ENCODE measurements around the gene MATN4.

MATN4 gene

DNA sequence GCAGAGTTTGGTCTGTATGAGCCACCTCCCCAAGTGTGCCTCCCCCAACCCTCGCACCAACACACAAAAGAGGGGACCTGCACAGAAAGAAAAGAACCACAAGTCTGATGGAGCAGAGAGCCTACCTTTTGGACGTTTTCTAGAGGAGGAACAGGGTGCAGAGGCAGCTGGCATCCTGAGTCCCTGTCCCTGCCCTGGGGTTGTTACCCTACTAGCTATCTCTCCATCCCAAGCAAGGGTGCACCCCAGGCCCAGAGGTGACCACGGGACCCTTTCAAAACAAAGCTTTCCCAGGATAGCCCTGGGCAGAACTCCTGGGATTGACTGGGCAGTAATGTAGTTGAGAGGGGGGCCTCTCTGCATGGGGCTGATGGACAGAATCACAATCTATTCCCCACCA, 9.7 kb upstream of the MATN4 start:
- no peak for DNase-seq (ENCODE audit: extremely low read depth in 1 of 2, low read depth in 1 of 2)

DNA sequence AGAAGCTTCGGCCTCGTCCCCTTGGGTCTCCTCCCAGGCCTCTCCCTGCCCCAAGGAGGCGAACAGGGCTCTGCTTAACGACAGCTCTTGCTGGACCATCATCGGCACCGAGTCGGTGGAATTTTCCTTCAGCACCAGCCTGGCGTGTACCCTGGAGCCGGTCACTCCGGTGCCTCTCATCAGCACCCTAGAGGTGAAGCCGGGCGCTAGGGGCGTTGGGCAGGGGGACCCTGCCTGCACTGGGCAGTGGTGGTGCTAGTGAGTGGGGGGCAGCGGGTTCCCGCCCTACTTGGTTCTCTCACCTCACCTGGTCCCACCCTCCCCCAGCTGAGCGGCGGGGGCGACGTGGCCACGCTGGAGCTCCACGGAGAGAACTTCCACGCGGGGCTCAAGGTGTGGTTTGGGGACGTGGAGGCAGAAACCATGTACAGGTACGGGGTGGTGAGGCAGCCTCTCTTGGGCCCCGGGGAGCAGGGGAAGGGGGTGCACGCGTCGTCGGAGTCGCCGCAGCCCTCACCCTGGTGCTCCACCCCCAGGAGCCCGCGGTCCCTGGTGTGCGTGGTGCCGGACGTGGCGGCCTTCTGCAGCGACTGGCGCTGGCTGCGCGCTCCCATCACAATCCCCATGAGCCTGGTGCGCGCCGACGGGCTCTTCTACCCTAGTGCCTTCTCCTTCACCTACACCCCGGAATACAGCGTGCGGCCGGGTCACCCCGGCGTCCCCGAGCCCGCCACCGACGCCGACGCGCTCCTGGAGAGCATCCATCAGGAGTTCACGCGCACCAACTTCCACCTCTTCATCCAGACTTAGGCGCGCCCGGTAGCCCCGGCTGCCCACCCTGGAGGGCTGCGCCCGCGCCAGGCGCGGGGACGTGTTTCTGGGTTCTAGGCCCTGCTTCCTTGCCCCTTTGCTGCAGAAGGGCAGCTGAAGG, 8.3 kb upstream of the MATN4 start:
- no peak for DNase-seq (ENCODE audit: extremely low read depth in 1 of 2, low read depth in 1 of 2)

DNA sequence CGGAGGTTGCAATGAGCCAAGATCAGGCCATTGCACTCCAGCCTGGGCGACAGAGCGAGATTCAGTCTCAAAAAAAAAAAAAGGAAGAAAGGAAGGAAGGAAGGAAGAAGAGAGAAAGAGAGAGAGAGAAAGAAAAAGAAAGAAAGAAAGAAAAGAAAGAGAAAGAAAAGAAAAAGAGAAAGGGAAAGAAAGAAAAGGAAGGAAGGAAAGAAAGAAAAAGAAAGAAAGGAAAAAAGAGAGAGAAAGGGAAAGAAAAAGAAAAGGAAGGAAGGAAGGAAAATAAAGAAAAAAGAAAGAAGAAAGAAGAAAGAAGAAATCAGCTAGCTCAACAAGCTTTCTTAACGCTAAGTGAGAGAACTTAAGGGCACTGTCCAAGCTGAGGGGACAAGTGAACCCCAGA, 7.6 kb upstream of the MATN4 start:
- no peak for DNase-seq (ENCODE audit: extremely low read depth in 1 of 2, low read depth in 1 of 2)

DNA sequence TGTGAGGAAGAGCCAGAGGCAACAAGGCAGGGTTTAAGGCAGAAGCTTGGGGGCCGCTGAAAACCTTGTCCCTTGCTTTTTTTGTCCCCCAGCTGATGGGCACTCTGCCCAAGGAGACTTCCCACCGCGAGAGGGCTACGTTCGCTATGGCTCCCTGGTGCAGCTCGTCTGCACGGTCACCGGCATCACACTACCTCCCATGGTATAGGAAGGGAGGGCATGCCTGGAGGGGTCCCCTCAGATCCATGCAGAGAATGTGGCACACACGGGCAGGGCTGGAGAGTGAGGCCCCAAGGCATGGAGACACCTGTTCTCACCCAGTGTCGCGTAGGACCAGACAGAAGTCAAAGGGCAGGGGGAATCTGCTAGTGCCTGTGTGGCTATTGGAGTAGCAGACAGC, 5.8 kb upstream of the MATN4 start:
- DNase-seq (ENCODE audit: extremely low read depth in 1 of 2, low read depth in 1 of 2), result no peak

- no peak for DNase-seq (ENCODE audit: extremely low read depth in 1 of 2, low read depth in 1 of 2)
Measured at GRCh38 chr20:45313065-45313695, 5.1 kb upstream of the MATN4 start.

DNA sequence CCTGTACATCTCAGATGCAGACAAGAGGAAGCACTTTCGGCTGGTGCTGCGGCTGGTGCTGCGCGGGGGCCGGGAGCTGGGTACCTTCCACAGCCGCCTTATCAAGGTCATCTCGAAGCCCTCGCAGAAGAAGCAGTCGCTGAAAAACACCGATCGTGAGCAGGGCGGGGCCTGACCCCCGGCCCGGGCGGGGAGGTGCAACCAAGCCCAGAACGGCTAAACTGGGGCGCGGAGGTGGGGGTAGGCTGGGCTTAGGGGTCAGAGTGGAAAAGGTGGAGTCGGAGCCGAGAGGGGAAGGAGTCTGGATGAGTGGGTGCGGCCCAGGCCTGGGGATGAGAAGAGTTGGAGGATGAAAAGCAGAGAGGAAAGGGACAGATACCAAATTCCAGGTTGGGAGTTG, 4.1 kb upstream of the MATN4 start:
- DNase-seq (ENCODE audit: extremely low read depth in 1 of 2, low read depth in 1 of 2), result no peak

DNA sequence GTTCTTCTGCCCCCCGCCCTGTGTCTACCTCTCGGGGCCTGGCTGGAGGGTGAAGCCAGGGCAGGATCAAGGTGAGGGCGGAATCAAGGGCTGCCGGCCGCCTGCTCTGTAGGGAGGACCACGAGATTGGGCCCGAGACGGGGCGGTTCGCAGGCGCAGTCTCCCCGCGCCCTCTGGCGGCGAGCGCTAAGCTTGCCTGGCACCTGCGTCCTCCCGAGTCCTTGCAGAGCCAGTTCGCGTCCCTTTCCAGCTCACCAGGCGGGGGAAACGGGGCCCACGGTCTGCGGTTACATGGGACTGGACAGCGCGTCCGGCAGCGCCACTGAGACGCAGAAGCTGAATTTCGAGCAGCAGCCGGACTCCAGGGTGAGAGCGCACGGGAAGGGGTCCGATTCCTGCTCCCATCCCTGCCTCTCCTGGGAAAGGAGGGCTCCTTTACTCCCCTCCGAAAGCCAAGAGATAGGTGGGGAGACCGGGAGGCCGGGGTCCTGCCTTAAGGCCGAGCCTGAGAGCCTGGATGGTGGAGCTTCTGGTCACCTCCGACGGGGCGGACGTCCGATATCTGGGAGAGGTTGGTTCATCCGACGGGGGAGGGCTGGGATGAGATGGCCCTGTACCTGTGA, 3.6 kb upstream of the MATN4 start:
- peak in 1 of 2 donors; percentile 46 for DNase-seq (ENCODE audit: extremely low read depth in 1 of 2, low read depth in 1 of 2)

- no peak for DNase-seq (ENCODE audit: extremely low read depth in 1 of 2, low read depth in 1 of 2)
Measured at GRCh38 chr20:45309075-45309474, 976 bp upstream of the MATN4 start.

DNA sequence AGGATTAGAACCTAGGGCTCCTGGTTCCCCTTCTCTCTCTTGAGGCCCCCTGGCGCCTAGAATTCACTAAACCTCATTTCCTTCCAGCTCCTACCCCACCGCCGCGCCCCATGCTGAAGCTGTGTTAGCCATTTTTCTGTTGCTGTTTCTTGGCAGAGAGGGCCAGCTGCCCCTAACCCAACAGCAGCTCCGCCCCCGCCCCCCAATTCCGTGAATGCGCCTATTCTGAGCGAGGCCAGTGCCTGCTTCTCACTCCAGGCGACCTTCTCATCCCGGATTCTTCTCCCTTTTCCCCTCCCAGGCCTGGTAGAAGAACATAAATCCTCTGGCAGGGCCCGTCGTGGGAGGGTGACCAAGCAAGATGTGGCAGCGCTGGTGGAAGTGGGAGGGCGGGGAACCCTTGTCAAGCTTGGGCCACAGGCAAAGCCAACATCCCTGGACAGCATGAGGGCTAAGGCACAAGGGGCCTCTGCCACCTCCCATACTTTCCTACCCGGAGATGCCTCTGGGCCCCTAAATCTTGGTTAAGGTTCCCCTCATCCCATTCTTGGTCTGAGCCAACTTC, 941 bp downstream of the MATN4 start:
- DNase-seq (ENCODE audit: extremely low read depth in 1 of 2, low read depth in 1 of 2), result no peak

DNA sequence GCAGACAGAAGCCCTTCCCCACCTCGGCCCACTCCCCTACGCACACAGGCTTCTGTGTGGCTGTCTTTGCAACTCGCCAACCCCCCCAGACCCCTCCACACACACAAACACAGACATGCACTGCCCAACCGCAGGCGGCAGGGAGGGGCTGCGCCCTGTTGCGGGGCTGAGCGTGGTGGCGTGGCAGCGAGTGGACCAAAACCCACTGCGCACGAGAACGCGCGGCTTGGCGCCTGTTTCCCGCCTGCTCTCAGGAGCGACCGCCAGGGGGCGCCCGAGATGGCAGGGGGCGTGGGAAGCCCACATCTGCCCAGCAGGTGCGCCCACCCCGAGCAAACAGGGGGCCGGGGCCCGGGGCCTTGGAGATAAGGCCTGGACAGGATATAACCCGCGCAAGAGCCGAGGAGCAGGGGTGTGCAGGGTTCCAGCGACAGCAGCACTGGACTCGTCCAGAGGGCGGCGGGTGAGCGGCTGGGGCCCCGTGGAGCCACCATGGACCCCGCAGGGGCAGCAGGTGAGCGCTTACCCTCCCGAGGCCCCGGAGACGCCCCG, 1.6 kb downstream of the MATN4 start, which contains the start of gene RBPJL:
TSS of gene RBPJL (plus strand) at position 410 of the 552 bp plus-strand sequence. CDS start at position 493, 83 bp downstream.
- DNase-seq (ENCODE audit: extremely low read depth in 1 of 2, low read depth in 1 of 2), result peak in 1 of 2 donors; percentile 37

DNA sequence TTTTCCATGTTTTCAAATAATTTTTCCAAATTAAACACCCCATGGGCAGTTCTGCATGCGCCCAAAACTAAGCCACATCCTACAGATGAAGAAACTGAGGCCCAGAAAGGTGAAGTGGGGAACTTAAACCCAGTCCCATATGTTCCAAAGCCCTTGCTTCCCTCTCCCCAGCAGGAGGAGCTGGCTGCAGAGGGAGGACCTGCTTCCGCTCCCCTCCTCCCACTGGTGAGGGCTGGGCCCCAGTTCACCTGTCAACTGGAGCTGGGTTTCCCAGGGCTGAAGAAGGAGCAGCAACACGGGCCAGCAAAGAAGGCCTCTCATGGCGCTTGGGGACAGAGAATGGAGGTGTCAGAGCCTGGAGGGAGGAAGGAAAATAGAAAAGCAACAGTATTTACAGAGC, 2.8 kb downstream of the MATN4 start:
- DNase-seq (ENCODE audit: extremely low read depth in 1 of 2, low read depth in 1 of 2), result no peak

GRCh38 chr20:45304464-45304999, 3.6 kb downstream of the MATN4 start:
- DNase-seq (ENCODE audit: extremely low read depth in 1 of 2, low read depth in 1 of 2), result no peak

GRCh38 chr20:45303586-45304463, 4.3 kb downstream of the MATN4 start:
- no peak for DNase-seq (ENCODE audit: extremely low read depth in 1 of 2, low read depth in 1 of 2)

- DNase-seq (ENCODE audit: extremely low read depth in 1 of 2, low read depth in 1 of 2), result no peak
Measured at GRCh38 chr20:45301824-45302271, 6.3 kb downstream of the MATN4 start.

- no peak for DNase-seq (ENCODE audit: extremely low read depth in 1 of 2, low read depth in 1 of 2)
Measured at GRCh38 chr20:45300961-45301360, 7.1 kb downstream of the MATN4 start.

GRCh38 chr20:45299786-45300185, 8.3 kb downstream of the MATN4 start:
- DNase-seq (ENCODE audit: extremely low read depth in 1 of 2, low read depth in 1 of 2), result no peak

DNA sequence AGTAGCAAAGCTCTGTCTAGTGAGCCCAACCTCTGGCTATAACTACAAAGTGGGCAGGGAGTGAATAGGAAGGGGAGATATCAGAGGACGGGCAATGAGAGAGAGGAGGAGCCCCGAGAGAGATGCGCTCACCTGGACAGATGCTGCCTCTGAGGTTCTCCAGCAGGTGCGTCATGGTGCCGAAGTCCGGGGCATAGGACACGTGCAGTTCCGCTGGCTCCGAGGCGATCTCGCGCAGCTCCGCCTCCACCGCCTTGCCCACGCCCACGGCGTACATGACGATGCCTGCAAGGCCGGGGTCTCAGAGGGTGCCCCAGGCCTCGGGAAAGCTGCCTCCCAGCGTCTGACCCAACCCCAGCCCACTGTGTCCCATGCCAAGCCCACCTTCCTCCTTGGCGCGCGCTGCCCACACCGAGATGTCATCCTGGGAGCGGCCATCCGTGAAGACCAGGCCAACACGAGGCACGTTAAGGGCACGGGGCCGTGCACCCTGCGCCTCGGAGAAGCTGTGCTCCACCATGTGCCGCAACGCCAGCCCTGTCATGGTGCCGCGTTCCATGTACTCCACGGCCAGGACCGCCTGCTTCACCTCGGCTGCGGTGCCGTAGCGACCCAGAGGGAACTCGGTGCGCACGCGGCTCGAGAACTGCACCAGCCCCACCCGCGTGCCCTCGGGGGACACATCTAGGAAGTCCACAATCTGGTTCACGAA, 10.2 kb downstream of the MATN4 start:
- no peak for DNase-seq (ENCODE audit: extremely low read depth in 1 of 2, low read depth in 1 of 2)

DNA sequence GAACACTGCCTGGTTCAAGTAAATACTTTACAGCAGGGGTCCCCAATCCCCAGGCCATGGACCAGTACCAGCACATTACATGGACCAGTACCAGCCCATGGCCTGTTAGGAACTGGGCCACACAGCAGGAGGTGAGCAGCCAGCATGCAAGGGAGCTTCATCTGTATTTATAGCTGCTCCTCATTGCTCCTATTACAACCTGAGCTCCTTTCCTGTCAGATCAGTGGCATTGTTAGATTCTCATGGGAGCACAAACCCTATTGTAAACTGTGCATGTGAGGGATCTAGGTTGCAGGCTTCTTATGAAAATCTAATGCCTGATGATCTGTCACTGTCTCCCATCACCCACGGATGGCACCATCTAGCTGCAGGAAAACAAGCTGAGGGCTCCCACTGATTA, 13.4 kb downstream of the MATN4 start:
- no peak for DNase-seq (ENCODE audit: extremely low read depth in 1 of 2, low read depth in 1 of 2)

DNA sequence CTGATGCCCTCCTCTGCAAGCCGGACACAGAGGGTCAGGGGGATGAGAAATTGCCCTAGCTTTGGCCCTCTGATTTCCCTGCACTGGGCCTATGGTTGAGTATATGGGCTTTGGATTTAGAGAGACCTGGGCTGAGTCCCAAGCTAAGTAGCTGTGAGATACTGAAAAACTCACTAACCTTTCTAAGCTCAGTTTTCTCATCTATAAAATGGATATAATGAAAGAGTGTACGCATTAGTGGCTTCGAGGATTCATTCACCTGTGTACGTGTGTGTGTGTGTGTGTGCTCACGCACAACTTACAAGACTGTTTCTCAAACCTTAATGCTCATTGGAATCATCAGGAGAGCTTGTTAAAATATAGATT, 14.1 kb downstream of the MATN4 start:
- no peak for DNase-seq (ENCODE audit: extremely low read depth in 1 of 2, low read depth in 1 of 2)
